ENCODE results near the gene TAS1R1.
A peak's percentile ranks its signal among the peaks of the same experiment; 100 is the strongest.

The TAS1R1 gene

GRCh38 chr1:6572653-6573383 lies 17.7 kb downstream of the TAS1R1 start:
- DNase-seq (ENCODE audit: low spot score) = no peak

- no peak for DNase-seq (ENCODE audit: low spot score)
Measured at GRCh38 chr1:6574025-6574620, 19.0 kb downstream of the TAS1R1 start.

GRCh38 chr1:6574818-6575217 lies 19.7 kb downstream of the TAS1R1 start:
- no peak for DNase-seq (ENCODE audit: low spot score)

DNA sequence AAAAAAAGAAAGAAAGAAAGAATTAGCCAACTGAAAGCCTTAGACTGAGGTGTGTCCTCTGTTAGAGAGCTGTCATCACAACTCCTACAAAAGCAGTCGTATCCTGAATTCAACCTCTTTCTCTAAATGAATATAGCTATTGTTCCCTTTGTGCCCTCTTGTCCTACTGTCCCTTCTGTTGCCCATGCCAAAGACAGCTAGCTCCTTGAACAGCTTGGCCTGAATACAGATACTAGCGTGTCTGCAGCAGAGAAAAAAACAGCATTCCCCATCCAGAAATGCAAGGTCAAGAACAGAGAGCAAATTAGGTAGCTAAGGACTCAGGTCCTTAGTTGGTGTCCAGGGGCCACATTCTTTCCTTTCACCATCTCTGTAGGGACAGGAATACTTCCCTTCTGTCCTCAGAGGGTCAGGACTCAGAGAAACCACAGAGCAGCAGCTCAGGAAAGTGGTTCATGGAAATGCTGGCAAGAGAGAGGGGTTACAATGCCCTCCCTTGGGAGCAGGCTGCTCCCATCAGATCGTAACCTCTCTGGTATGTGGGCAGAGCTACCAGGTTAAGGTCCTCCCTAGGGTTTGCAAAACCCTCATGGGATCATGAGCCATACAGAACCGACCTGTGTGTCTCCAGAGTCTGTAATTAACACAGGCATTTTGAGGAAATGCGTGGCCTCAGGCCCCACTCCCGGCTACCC lies 22.9 kb downstream of the TAS1R1 start:
- DNase-seq (ENCODE audit: low spot score) = no peak

- DNase-seq (ENCODE audit: low spot score) = no peak
Measured at GRCh38 chr1:6578624-6579373, 23.7 kb downstream of the TAS1R1 start.

DNA sequence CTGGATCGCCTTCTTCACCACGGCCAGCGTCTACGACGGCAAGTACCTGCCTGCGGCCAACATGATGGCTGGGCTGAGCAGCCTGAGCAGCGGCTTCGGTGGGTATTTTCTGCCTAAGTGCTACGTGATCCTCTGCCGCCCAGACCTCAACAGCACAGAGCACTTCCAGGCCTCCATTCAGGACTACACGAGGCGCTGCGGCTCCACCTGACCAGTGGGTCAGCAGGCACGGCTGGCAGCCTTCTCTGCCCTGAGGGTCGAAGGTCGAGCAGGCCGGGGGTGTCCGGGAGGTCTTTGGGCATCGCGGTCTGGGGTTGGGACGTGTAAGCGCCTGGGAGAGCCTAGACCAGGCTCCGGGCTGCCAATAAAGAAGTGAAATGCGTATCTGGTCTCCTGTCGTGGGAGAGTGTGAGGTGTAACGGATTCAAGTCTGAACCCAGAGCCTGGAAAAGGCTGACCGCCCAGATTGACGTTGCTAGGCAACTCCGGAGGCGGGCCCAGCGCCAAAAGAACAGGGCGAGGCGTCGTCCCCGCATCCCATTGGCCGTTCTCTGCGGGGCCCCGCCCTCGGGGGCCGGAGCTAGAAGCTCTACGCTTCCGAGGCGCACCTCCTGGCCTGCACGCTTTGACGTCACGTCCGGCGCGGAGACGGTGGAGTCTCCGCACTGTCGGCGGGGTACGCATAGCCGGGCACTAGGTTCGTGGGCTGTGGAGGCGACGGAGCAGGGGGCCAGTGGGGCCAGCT lies 24.4 kb downstream of the TAS1R1 start, which contains the start of gene ZBTB48:
TSS of gene ZBTB48 (plus strand) at position 621 of the 745 bp plus-strand sequence. CDS start 616 bp downstream, outside the sequence.
- peak; percentile 100 for DNase-seq (ENCODE audit: low spot score)

DNA sequence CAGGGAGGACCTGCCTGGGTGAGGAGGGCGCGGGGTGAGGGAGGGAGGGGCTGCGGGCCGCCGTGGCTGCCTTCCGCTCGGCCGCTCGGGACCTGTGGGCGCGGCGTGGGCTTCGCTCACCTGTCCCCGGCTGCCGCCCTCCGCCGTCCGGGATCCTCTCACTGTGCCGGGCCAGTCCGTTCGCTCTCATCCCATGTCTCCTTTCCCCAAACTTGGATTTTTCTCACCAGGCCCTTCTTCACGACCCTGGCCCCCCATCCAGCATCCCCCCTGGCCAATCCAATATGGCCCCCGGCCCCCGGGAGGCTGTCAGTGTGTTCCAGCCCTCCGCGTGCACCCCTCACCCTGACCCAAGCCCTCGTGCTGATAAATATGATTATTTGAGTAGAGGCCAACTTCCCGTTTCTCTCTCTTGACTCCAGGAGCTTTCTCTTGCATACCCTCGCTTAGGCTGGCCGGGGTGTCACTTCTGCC lies 25.0 kb downstream of the TAS1R1 start:
- no peak for DNase-seq (ENCODE audit: low spot score)

GRCh38 chr1:6580593-6581409 lies 25.7 kb downstream of the TAS1R1 start:
- DNase-seq (ENCODE audit: low spot score) = no peak

- no peak for DNase-seq (ENCODE audit: low spot score)
Measured at GRCh38 chr1:6581561-6582305, 26.6 kb downstream of the TAS1R1 start.

- DNase-seq (ENCODE audit: low spot score) = no peak
Measured at GRCh38 chr1:6582370-6582769, 27.3 kb downstream of the TAS1R1 start.

GRCh38 chr1:6584126-6585080 lies 29.3 kb downstream of the TAS1R1 start:
- DNase-seq (ENCODE audit: low spot score) = no peak

DNA sequence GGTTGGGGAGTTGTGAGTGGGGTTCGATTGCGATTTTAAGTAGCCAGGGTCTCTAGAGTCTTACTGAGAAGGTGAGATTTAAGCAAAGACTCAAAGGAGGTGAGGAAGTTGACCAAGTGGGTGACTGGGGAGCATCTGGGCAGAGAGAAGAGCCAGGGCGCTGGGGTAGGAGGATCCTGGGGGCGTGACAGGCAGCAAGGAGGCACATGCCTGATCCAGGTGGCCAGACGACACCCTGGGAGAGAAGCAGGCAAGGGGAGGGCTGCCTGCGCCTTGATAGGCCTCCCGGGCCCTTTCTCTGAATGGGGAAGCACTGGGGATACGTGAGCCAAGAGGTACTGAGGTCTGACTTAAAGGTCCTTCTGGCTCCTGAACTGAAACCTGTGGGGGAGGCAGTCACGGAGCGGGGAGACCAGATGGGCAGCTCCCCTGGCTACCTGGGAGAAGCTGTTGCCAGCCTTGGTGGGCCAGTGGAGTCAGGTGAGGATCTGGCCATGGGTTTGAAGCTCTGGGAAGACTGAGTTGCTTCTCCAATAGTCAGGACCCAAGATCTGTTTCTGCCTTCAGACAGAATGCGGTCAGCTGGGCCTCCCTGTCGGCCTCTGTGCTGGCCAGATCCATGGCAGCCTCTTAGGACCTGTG lies 30.1 kb downstream of the TAS1R1 start:
- no peak for DNase-seq (ENCODE audit: low spot score)

- no peak for DNase-seq (ENCODE audit: low spot score)
Measured at GRCh38 chr1:6585841-6586240, 30.7 kb downstream of the TAS1R1 start.

GRCh38 chr1:6586404-6586816 lies 31.3 kb downstream of the TAS1R1 start:
- no peak for DNase-seq (ENCODE audit: low spot score)

DNA sequence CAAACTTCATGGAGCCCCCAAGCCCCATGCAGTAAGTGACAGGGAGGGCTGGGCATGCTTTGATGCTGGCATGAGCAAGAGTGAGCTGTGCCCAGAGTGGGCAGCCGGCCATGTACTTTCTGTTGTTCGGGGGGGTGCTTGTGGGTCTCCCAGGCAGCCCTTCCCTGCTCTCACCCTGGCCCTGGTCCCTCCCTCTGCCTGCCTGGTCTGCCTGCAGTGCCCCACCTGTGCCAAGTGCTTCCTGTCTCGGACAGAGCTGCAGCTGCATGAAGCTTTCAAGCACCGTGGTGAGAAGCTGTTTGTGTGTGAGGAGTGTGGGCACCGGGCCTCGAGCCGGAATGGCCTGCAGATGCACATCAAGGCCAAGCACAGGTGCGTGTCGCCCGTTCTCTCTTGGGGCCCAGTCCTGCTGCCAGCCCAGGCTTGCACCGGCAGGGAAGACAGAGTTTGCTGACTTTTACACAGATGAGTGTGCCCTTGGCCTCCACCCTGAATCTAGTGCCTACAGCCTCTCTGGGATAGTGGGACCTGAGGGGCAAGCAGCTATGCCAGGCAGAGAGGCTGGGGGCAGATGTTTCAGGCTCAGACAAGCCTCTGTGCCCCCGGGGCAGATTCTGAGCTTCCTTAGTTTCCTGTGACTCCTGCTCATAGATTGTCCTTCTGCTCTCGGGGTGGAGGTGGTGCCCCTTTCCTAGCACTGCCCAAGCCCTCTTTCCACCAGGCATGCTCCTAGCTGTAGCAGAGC lies 32.3 kb downstream of the TAS1R1 start:
- DNase-seq (ENCODE audit: low spot score) = no peak

DNA sequence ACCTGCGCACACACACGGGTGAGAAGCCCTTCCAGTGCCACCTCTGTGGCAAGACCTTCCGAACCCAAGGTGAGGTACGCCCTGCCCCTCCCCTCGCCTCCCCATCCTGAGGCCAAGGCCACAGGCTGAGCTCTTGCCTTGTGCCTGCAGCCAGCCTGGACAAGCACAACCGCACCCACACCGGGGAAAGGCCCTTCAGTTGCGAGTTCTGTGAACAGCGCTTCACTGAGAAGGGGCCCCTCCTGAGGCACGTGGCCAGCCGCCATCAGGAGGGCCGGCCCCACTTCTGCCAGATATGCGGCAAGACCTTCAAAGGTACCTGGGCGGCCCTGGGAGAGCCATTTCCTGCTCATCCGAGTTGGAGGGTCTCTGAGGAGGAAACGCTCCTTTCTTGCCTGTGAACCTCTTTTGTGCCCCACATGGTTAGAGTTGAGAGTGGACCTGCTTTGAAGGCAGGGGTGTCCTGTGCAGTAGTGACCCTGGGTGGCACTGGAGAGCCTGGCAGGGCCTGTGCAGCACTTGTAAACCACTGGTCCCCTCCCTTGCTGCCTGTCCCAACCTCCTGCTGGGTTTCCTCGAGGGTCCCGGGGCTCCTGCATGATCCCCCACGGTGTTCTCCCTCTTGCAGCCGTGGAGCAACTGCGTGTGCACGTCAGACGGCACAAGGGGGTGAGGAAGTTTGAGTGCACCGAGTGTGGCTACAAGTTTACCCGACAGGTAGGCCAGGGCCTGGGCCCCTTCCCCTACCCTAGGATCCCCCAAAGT lies 33.2 kb downstream of the TAS1R1 start:
- no peak for DNase-seq (ENCODE audit: low spot score)
